GM19099 (cell line): ENCODE data around the gene MBLAC1.

Experiments
- POLR2A ChIP-seq: IDR thresholded peaks from 3 replicates; pipeline ENCODE4 v1.6.1; 2011; ENCODE audit warnings: low read depth; ENCODE audit not compliant: insufficient read length; ENCODE audit errors: extremely low read depth

The MBLAC1 gene

GRCh38 chr7:100106633-100107032, 20.1 kb upstream of the MBLAC1 start:
- TF ChIP-seq POLR2A, result no peak

- TF ChIP-seq POLR2A, result no peak
Measured at GRCh38 chr7:100107125-100107737, 19.5 kb upstream of the MBLAC1 start.

- TF ChIP-seq POLR2A, result no peak
Measured at GRCh38 chr7:100107890-100108289, 18.9 kb upstream of the MBLAC1 start.

DNA sequence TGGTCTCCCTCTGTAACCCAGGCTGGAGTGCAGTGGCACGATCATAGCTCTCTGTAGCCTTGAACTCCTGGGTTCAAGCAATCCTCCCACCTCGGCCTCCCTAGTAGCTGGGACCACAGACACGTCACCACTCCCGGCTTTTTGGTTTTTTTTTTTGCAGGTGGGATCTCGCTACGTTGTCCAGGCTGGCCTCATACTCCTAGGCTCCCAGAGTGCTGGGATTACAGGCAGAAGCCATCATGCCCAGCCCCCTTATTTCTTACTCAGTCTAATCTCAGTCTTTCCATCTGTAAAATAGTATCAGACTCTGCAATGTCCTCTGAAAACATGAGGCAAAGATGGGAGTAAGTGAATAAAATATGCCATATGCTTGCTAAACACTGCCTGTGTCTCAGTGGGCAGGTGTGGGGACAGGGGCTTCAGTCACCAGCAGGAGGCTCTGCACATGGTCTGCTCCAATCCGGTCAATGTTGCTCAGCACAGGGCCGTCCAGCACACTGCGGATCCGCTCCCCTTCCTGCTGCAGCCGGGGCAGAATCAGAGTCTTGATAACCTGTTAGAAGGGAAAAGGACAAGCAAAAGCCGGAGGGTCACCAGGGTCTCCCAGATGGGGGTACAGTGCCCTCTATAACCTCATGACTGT, 17.1 kb upstream of the MBLAC1 start:
- no peak for TF ChIP-seq POLR2A

GRCh38 chr7:100111156-100111555, 15.6 kb upstream of the MBLAC1 start:
- TF ChIP-seq POLR2A, result no peak

- TF ChIP-seq POLR2A, result no peak
Measured at GRCh38 chr7:100111914-100112313, 14.9 kb upstream of the MBLAC1 start.

GRCh38 chr7:100115026-100115425, 11.7 kb upstream of the MBLAC1 start:
- no peak for TF ChIP-seq POLR2A

GRCh38 chr7:100118388-100119071, 8.2 kb upstream of the MBLAC1 start:
- no peak for TF ChIP-seq POLR2A

GRCh38 chr7:100119072-100119969, 7.4 kb upstream of the MBLAC1 start, which contains the start of the genes CNPY4 and TAF6:
CNPY4 (plus strand) TSS chr7:100119634; CDS start chr7:100119745, 111 bp downstream.
TAF6 (minus strand) TSS chr7:100119358; CDS start chr7:100114209, 5,149 bp downstream.
- peak; percentile 81 for TF ChIP-seq POLR2A

DNA sequence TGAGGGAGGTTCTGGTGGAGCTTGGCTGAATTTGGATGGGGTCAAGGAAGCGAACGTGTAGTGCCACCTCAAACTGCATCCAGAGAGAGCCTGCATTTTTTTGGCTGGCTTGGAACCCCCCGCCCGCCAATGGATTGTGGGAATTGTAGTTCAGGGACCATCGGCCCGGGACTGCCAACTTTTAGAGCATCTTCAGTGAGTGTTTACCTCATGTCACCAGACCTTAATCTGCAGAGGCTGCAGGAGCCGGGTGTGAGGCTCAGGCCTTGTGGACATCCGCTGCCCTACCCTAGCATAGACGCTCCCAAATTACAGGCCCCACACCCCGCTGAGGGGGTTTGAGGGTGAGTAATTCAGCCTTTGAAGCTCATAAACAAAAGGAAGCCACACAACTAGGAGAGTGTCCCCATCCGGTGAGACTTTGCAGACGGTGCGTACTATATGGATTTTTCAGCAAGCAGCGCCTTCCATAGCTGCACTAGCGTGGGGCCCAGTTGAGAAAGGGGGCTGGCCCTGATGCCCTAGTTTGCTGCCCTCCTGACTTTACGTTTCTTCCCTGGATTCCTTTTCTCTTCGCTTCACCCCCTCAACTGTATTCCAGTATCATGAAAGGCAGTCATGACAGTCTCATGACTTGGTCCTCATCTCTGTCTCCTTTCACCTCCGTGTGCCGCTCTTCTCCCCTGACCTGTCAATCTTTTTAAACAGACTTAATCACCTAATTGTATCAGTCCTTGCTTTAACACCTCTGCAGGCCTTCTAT, 6.6 kb upstream of the MBLAC1 start:
- TF ChIP-seq POLR2A, result no peak

DNA sequence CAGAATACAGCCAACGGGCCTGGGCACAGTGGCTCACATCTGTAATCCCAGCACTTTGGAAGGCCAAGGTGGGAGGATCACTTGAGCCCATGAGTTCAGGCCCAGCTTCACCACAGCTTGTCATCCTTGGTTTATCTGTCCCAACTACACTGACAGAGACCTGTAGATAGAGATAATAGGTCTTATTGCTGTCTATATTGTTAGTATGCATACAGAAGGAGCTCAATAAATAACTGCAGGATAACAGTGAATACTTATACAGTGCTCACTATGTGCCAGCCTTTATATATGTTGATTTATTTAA, 6.1 kb upstream of the MBLAC1 start:
- no peak for TF ChIP-seq POLR2A

GRCh38 chr7:100122067-100122466, 4.7 kb upstream of the MBLAC1 start:
- TF ChIP-seq POLR2A, result no peak

- no peak for TF ChIP-seq POLR2A
Measured at GRCh38 chr7:100122568-100122967, 4.2 kb upstream of the MBLAC1 start.

DNA sequence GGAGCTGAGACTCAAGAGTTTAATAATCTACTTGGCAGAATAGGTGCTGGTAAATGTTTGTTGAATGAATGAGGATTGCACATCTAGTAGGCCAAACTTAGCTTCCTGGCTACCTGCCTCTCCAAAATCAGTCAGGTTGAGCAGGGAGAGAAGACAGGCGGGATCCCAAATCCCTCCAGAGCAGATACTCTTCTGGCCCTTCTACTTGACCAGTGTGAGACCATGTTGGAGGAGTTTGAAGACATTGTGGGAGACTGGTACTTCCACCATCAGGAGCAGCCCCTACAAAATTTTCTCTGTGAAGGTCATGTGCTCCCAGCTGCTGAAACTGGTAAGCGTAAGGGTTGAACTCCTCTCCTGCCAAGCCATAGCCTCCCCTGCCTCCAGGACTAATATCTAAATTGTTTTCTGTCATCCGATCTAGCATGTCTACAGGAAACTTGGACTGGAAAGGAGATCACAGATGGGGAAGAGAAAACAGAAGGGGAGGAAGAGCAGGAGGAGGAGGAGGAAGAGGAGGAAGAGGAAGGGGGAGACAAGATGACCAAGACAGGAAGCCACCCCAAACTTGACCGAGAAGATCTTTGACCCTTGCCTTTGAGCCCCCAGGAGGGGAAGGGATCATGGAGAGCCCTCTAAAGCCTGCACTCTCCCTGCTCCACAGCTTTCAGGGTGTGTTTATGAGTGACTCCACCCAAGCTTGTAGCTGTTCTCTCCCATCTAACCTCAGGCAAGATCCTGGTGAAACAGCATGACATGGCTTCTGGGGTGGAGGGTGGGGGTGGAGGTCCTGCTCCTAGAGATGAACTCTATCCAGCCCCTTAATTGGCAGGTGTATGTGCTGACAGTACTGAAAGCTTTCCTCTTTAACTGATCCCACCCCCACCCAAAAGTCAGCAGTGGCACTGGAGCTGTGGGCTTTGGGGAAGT, 2.2 kb upstream of the MBLAC1 start:
- TF ChIP-seq POLR2A, result no peak
